Posterior vena cava (tissue), 2 donors: ENCODE results near the gene RTN4R. TPM values are rescaled to one million over a fixed set of nuclear protein-coding genes. Genes with fewer than 3 reads are reported as not detected.

Source experiments
- DNase-seq: peaks from one replicate; pipeline ENCODE4 v3.0.0-alpha.2; 2020; ENCODE audit warnings: low spot score
- intact Hi-C, 2 donors: fragments of 100-400 bp; cut with DNase I; formaldehyde crosslinking; loops; one replicate each; pipeline versions ENCODE4 v1.14.1 to v1.14.2; 2022 to 2023
- total RNA-seq, 2 donors: library from RNA; stranded (reverse); fragmentation: NEBNext Ultra II Directional; extraction: Animal tissue kit (Norgen Biotek cat#: 25700); gene quantifications; one replicate each; pipeline ENCODE4 v1.2.1, GENCODE V29; 2021
- donor health status: DM: yes; HTN: yes; CAD: no.
- donor health status: DM: yes; HTN: yes; CAD: no.

RTN4R gene
- total RNA-seq, 2 donors from 2014 or later, result 0.19 to 0.76 TPM

- intact Hi-C loops, result no loop called here
- no peak for DNase-seq
Measured at GRCh38 chr22:20247608-20248171, 20.4 kb downstream of the RTN4R start.

GRCh38 chr22:20247010-20247505 is 21.1 kb downstream of the RTN4R start:
- intact Hi-C loops, result no loop called here
- DNase-seq, result no peak

- intact Hi-C loops, result no loop called here
- DNase-seq, result no peak
Measured at GRCh38 chr22:20246368-20247009, 21.6 kb downstream of the RTN4R start.

- intact Hi-C loops, result no loop called here
- no peak for DNase-seq
Measured at GRCh38 chr22:20245577-20246367, 22.3 kb downstream of the RTN4R start.

- intact Hi-C loops, result no loop called here
- DNase-seq, result no peak
Measured at GRCh38 chr22:20244691-20245576, 23.2 kb downstream of the RTN4R start.

GRCh38 chr22:20244250-20244648 is 23.9 kb downstream of the RTN4R start:
- no peak for DNase-seq
- intact Hi-C loops, result no loop called here

- intact Hi-C loops, result no loop called here
- DNase-seq, result no peak
Measured at GRCh38 chr22:20243537-20244249, 24.4 kb downstream of the RTN4R start.

GRCh38 chr22:20243176-20243536 is 25.0 kb downstream of the RTN4R start:
- intact Hi-C loops, result no loop called here
- DNase-seq, result no peak

- DNase-seq, result no peak
- intact Hi-C loops, result no loop called here
Measured at GRCh38 chr22:20242393-20243175, 25.5 kb downstream of the RTN4R start.

GRCh38 chr22:20241579-20242392 is 26.3 kb downstream of the RTN4R start:
- no peak for DNase-seq
- intact Hi-C loops, result no loop called here

- no peak for DNase-seq
- intact Hi-C loops, result no loop called here
Measured at GRCh38 chr22:20240900-20241299, 27.2 kb downstream of the RTN4R start.

- no peak for DNase-seq
- intact Hi-C loops, result no loop called here
Measured at GRCh38 chr22:20240447-20240764, 27.7 kb downstream of the RTN4R start.

GRCh38 chr22:20239676-20240446 is 28.3 kb downstream of the RTN4R start:
- intact Hi-C loops, result no loop called here
- DNase-seq, result no peak

GRCh38 chr22:20238901-20239675 is 29.0 kb downstream of the RTN4R start:
- DNase-seq, result no peak

GRCh38 chr22:20238536-20238900 is 29.6 kb downstream of the RTN4R start:
- no peak for DNase-seq
- intact Hi-C loops, result loop anchor here in 1 of 2 donors (1.0 kb wide), 1 partner anchor 64 kb away; no protein-coding TSS in a partner anchor

More at GRCh38 chr22:20238901-20239675, 29.0 kb downstream of the RTN4R start:
- intact Hi-C loops, result loop anchor here in 1 of 2 donors (1.0 kb wide), 1 partner anchor 63 kb away; no protein-coding TSS in a partner anchor
